Spleen (tissue), 7 donors: ENCODE results near the gene EXT2.

ENCODE experiments used
- CTCF ChIP-seq, 11 experiments: fragments of 200-600 bp in 7 of 11; fragments of 450-650 bp in 4 of 11; sonication (generic) in 4 of 11; IDR thresholded peaks in 8 of 11; conservative IDR thresholded peaks in 3 of 11; 1 replicate in 7 of 11; 2 replicates in 4 of 11; pipeline versions ENCODE4 v1.4.0 to v1.8.0; 2016 to 2021; ENCODE audit warnings: antibody characterized with exemption in 11 of 11, inconsistent platforms in 4 of 11, mild to moderate bottlenecking in 1 of 11
- POLR2A ChIP-seq, 3 donors: fragments of 450-650 bp; IDR thresholded peaks; one replicate each; pipeline ENCODE4 v1.5.1; 2017; ENCODE audit warnings: antibody characterized with exemption in 3 of 3, mild to moderate bottlenecking in 1 of 3
- donor health status: DM: no; HTN: no; CAD: no; lungs with moderate emphysema.
- donor health status: DM: no; HTN: no; CAD: no.
- donor health status: DM: no; HTN: no; CAD: no.

DNA sequence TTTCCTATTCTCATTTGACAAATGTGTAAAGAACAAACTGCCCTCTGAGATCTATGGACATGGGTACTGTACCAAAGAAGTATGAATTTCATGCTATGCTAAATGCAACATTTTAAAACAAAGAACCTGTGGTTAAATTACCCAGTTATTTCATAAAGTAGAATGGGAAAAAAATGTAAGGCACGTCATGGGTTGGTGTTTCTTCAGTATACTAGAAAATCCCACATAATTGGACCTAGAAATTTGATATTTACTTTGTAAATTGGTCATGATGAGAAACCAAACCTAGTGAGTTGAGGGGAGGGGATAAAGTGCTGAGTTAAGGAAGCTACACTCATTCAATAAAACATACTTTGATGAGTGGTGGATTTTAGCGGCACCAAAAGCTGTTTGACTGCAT lies 110.4 kb downstream of the EXT2 start:
- TF ChIP-seq POLR2A (IDR thresholded peaks at IDR 0.05) (no peak), CTCF (IDR thresholded peaks at IDR 0.05 in 8 of 11, conservative IDR thresholded peaks at IDR 0.05 in 3 of 11) (no peak)
